GM23248 (cell line): ENCODE measurements around the gene HNF4A. TPM values are rescaled to one million over a fixed set of nuclear protein-coding genes. Genes with fewer than 3 reads are reported as not detected.

ENCODE experiments used
- DNase-seq: peaks from one replicate; pipeline ENCODE4 v3.0.0-alpha.2; 2015
- H2AFZ ChIP-seq: fragments of 200-600 bp; sonication (generic); 2 replicates; pipeline ENCODE4 v1.6.1; 2016; ENCODE audit warnings: antibody characterized with exemption
- H3F3A ChIP-seq: fragments of 200-600 bp; sonication (generic); 2 replicates; pipeline ENCODE4 v1.6.1; 2016; ENCODE audit warnings: mild to moderate bottlenecking, antibody characterized with exemption, mixed run types; ENCODE audit not compliant: insufficient read depth
- H3K27ac ChIP-seq: fragments of 200-600 bp; sonication (generic); 2 replicates; pipeline ENCODE4 v1.5.1; 2016; ENCODE audit warnings: mild to moderate bottlenecking
- H3K27me3 ChIP-seq: fragments of 200-600 bp; sonication (generic); replicated peaks from 2 replicates; pipeline ENCODE4 v1.6.1; 2016; ENCODE audit warnings: mild to moderate bottlenecking; ENCODE audit not compliant: insufficient read depth
- H3K36me3 ChIP-seq: fragments of 200-600 bp; sonication (generic); 2 replicates; pipeline ENCODE4 v1.6.1; 2016; ENCODE audit warnings: low read depth, mild to moderate bottlenecking
- H3K4me1 ChIP-seq: fragments of 200-600 bp; sonication (generic); 2 replicates; pipeline ENCODE4 v1.6.1; 2016; ENCODE audit warnings: mild to moderate bottlenecking; ENCODE audit not compliant: insufficient read depth
- H3K4me2 ChIP-seq: fragments of 200-600 bp; sonication (generic); one replicate; pipeline ENCODE4 v1.6.1; 2016; ENCODE audit warnings: mild to moderate bottlenecking; ENCODE audit not compliant: unreplicated experiment
- H3K4me3 ChIP-seq: fragments of 200-600 bp; sonication (generic); 2 replicates; pipeline ENCODE4 v1.5.1; 2016; ENCODE audit warnings: mild to moderate bottlenecking
- H3K79me2 ChIP-seq: fragments of 200-600 bp; sonication (generic); 2 replicates; pipeline ENCODE4 v1.6.1; 2016; ENCODE audit warnings: mild to moderate bottlenecking; ENCODE audit not compliant: insufficient read depth
- H3K9ac ChIP-seq: fragments of 200-600 bp; sonication (generic); 2 replicates; pipeline ENCODE4 v1.6.1; 2016; ENCODE audit warnings: mild to moderate bottlenecking
- H3K9me2 ChIP-seq: fragments of 200-600 bp; sonication (generic); 2 replicates; pipeline ENCODE4 v1.6.1; 2016; ENCODE audit warnings: mixed run types, mild to moderate bottlenecking, moderate library complexity; ENCODE audit not compliant: insufficient read depth
- H3K9me3 ChIP-seq: fragments of 200-600 bp; sonication (generic); one replicate; pipeline ENCODE4 v1.6.1; 2017; ENCODE audit warnings: low read depth
- H4K20me1 ChIP-seq: fragments of 200-600 bp; sonication (generic); 2 replicates; pipeline ENCODE4 v1.6.0; 2016; ENCODE audit not compliant: insufficient read depth
- EZH2 ChIP-seq: fragments of 200-600 bp; sonication (generic); IDR thresholded peaks from 2 replicates; pipeline ENCODE4 v1.6.1; 2018; ENCODE audit warnings: antibody characterized with exemption, mild to moderate bottlenecking; ENCODE audit not compliant: insufficient read depth, poor library complexity, severe bottlenecking
- EZH2phosphoT487 ChIP-seq: fragments of 200-600 bp; sonication (generic); IDR thresholded peaks from 2 replicates; pipeline ENCODE4 v1.6.1; 2018; ENCODE audit warnings: antibody characterized with exemption, moderate library complexity, mild to moderate bottlenecking, low read depth; ENCODE audit not compliant: insufficient read depth
- WGBS, 2 experiments: methylation state at CpG; one replicate each; pipeline ENCODE4 v1.1.6; 2015 to 2017; ENCODE audit warnings: low lambda C conversion rate in 2 of 2, low coverage in 1 of 2; ENCODE audit errors: missing lambda C conversion rate in 2 of 2; 5-methylcytosine and 5-hydroxymethylcytosine counted together
- in situ Hi-C: fragments of 300-500 bp; cut with MboI; formaldehyde crosslinking; loops from 2 replicates; pipeline ENCODE4 v1.15.0; 2020
- polyA plus RNA-seq: library from polyadenylated mRNA; unstranded; fragments of >200 nt; fragmentation: Nextera tagmentation; extraction: Ambion mirVana; gene quantifications from 2 replicates; pipeline ENCODE4 v1.2.1, GENCODE V29; 2016
- total RNA-seq: library from RNA; depleted of rRNA; stranded (reverse); fragments of >200 nt; shearing (Covaris generic); gene quantifications from 2 replicates; pipeline ENCODE4 v1.2.3, GENCODE V29; 2014

HNF4A gene
- total and polyA plus RNA-seq, 2 experiments from 2014 or later, result not detected

GRCh38 chr20:44348168-44348659, 7.3 kb upstream of the HNF4A start:
- Histone ChIP-seq H3K9me3 (no peaks in the 10 kb centered on the region), H3K4me3 (no peak overlapping the region), H3K4me2 (no peak overlapping the region), H3K9ac (no peak overlapping the region), H4K20me1 (no peaks in the 10 kb centered on the region), H3K27me3 (no peaks in the 10 kb centered on the region; the same call in 1 of the 2 replicates), H3K36me3 (no peaks in the 10 kb centered on the region), H2AFZ (no peak overlapping the region), H3K4me1 (no peaks in the 10 kb centered on the region), H3K27ac (no peak overlapping the region), H3F3A (no peaks in the 10 kb centered on the region), H3K9me2 (no peaks in the 10 kb centered on the region), H3K79me2 (no peaks in the 10 kb centered on the region)
- TF ChIP-seq EZH2, result no peak
- TF ChIP-seq EZH2phosphoT487, result no peak
- no peak for DNase-seq
- in situ Hi-C loops, result no loop called here
- 58 to 69% methylated on average over 3 to 4 of the region's 4 CpGs for WGBS, 2 experiments

DNA sequence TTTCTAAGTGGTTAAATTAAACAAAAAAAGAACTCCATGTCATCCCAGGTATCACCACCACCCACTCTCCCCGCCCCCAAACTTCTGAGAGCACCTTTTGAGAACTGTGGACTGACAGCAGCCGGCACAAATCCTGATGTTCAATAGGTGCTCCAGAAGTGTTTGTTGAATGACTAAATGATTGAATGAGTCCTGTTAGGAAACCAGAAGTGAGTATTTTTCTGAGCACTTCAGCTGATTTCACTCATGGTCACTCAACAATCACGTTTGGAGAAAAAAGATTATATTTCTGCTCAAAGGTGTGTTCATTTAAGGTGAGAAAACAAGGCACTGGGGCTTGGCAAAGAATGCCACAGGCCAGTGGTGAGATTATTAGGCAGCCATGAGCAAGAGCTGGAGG, 6.2 kb upstream of the HNF4A start:
- no peaks in the 10 kb centered on the region for H3K9me3 ChIP-seq
- no peak overlapping the region for H3K27ac ChIP-seq
- 45 to 46% methylated on average over 3 of the region's 3 CpGs for WGBS, 2 experiments
- H3K4me1 ChIP-seq, result no peaks in the 10 kb centered on the region
- H3K36me3 ChIP-seq, result no peaks in the 10 kb centered on the region
- H3K27me3 ChIP-seq, result no peaks in the 10 kb centered on the region; the same call in 1 of the 2 replicates
- no peaks in the 10 kb centered on the region for H4K20me1 ChIP-seq
- no peak for DNase-seq
- no peaks in the 10 kb centered on the region for H3K79me2 ChIP-seq
- in situ Hi-C loops, result no loop called here
- no peak overlapping the region for H2AFZ ChIP-seq
- no peaks in the 10 kb centered on the region for H3K9me2 ChIP-seq
- TF ChIP-seq EZH2 (no peak), EZH2phosphoT487 (no peak)
- no peak overlapping the region for H3K4me3 ChIP-seq
- H3K9ac ChIP-seq, result no peak overlapping the region
- H3F3A ChIP-seq, result no peaks in the 10 kb centered on the region
- H3K4me2 ChIP-seq, result no peak overlapping the region

GRCh38 chr20:44350567-44350966, 4.9 kb upstream of the HNF4A start:
- no peak overlapping the region for H2AFZ ChIP-seq
- H3K36me3 ChIP-seq, result no peaks in the 10 kb centered on the region
- H3K27ac ChIP-seq, result no peak overlapping the region
- no peaks in the 10 kb centered on the region for H3K79me2 ChIP-seq
- H4K20me1 ChIP-seq, result no peaks in the 10 kb centered on the region
- no peak overlapping the region for H3K4me3 ChIP-seq
- H3F3A ChIP-seq, result no peaks in the 10 kb centered on the region
- H3K9ac ChIP-seq, result no peak overlapping the region
- no peaks in the 10 kb centered on the region for H3K9me2 ChIP-seq
- no peaks in the 10 kb centered on the region for H3K9me3 ChIP-seq
- no peak for DNase-seq
- TF ChIP-seq EZH2 (no peak), EZH2phosphoT487 (no peak)
- no peak overlapping the region for H3K4me2 ChIP-seq
- H3K27me3 ChIP-seq, result no peaks in the 10 kb centered on the region; the same call in 1 of the 2 replicates
- H3K4me1 ChIP-seq, result no peaks in the 10 kb centered on the region
- WGBS, 2 experiments, result 45 to 48% methylated on average over 6 of the region's 6 CpGs
- in situ Hi-C loops, result no loop called here

- Histone ChIP-seq H3K4me2 (no peak overlapping the region), H3K4me3 (no peak overlapping the region), H3K9me3 (no peaks in the 10 kb centered on the region), H4K20me1 (no peaks in the 10 kb centered on the region), H3K4me1 (no peaks in the 10 kb centered on the region), H3K9ac (no peak overlapping the region), H3F3A (no peaks in the 10 kb centered on the region), H3K79me2 (no peaks in the 10 kb centered on the region), H3K27ac (no peak overlapping the region), H3K9me2 (no peaks in the 10 kb centered on the region), H3K36me3 (no peaks in the 10 kb centered on the region), H2AFZ (no peak overlapping the region), H3K27me3 (peaks cover 12% of the 10 kb centered on the region)
- TF ChIP-seq EZH2 (no peak), EZH2phosphoT487 (no peak)
- in situ Hi-C loops, result no loop called here
- WGBS, 2 experiments, result 65 to 69% methylated on average over 6 of the region's 6 CpGs
- no peak for DNase-seq
Measured at GRCh38 chr20:44354979-44355497, 461 bp upstream of the HNF4A start.
